ENCODE data around the gene PITPNM3. TPM values are rescaled to one million over a fixed set of nuclear protein-coding genes. Genes with fewer than 3 reads are reported as not detected.

The PITPNM3 gene
- total RNA-seq, 4 donors from 2014 or later, result 4.0 to 10.9 (median 5.6) TPM

DNA sequence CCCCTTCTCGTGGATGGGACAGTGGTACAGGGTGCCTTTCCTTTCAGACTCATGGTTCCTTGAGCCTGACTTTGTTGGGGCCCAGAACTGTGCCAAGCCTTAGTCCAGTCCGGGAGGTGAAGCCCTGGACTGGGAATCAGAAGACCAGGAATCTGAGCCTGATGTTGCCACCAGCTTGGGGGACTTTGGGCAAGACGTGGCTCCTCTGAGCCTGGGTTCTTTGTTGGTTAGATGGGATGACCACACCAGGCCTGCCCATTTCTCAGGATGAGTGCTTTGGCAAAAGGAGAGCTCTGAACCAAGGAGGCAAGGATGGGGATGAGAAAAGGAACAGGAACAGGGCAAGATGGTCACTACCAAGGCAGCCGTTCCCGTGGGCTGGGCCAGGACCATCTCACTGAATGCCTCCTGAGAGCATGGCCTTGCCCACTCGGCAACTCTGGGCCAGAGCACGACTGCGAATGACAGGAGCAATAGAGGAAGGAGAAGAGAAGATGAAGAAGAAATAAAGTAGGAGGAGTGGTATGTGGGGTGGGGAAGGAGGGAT, 32.5 kb downstream of the PITPNM3 start:
- intact Hi-C loops (cut with DNase I), result no loop called here
- Histone ChIP-seq H3K9me3 (no peaks in the 10 kb centered on the region), H3K4me1 (no peaks in the 10 kb centered on the region), H3K36me3 (no peaks in the 10 kb centered on the region), H3K27ac (no peak overlapping the region), H3K4me3 (replicated peaks in 1 of 3) (no peak overlapping the region), H3K27me3 (no peaks in the 10 kb centered on the region)
- TF ChIP-seq POLR2A (IDR thresholded peaks at IDR 0.05), result no peak
- 86 to 92% methylated on average over 8 of the region's 8 CpGs for WGBS, 2 donors
- DNase-seq, result no peak

DNA sequence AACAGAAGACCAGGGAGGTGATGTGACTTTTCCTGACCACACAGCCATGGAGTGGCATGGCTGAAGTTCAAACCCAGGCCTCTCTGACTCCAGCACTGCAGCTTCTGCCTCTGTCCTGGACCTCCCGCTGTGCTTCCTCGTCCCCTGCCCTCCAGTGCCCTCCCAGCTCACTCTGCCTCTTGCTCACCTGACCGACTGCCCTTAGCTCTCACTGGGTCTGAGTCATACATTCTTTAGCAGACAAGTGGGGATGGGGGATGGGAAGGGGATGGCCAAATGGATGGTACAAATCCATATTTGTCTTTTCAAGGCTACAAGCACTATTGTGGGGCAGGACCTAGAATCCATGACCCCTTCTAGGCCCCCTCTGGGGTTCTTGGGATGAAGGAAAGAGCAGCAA, 33.0 kb downstream of the PITPNM3 start:
- WGBS, 2 donors, result 57 to 81% methylated on average over 3 of the region's 3 CpGs
- Histone ChIP-seq H3K36me3 (no peaks in the 10 kb centered on the region), H3K27ac (no peak overlapping the region), H3K4me3 (replicated peaks in 1 of 3) (no peak overlapping the region), H3K4me1 (no peaks in the 10 kb centered on the region), H3K9me3 (no peaks in the 10 kb centered on the region), H3K27me3 (no peaks in the 10 kb centered on the region)
- peak; percentile 59 to 65 for DNase-seq
- intact Hi-C loops (cut with DNase I), result no loop called here
- TF ChIP-seq, protein P1, sequence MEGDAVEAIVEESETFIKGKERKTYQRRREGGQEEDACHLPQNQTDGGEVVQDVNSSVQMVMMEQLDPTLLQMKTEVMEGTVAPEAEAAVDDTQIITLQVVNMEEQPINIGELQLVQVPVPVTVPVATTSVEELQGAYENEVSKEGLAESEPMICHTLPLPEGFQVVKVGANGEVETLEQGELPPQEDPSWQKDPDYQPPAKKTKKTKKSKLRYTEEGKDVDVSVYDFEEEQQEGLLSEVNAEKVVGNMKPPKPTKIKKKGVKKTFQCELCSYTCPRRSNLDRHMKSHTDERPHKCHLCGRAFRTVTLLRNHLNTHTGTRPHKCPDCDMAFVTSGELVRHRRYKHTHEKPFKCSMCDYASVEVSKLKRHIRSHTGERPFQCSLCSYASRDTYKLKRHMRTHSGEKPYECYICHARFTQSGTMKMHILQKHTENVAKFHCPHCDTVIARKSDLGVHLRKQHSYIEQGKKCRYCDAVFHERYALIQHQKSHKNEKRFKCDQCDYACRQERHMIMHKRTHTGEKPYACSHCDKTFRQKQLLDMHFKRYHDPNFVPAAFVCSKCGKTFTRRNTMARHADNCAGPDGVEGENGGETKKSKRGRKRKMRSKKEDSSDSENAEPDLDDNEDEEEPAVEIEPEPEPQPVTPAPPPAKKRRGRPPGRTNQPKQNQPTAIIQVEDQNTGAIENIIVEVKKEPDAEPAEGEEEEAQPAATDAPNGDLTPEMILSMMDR (IDR thresholded peaks at IDR 0.05), result no peak
- TF ChIP-seq POLR2A (IDR thresholded peaks at IDR 0.05), result no peak

DNA sequence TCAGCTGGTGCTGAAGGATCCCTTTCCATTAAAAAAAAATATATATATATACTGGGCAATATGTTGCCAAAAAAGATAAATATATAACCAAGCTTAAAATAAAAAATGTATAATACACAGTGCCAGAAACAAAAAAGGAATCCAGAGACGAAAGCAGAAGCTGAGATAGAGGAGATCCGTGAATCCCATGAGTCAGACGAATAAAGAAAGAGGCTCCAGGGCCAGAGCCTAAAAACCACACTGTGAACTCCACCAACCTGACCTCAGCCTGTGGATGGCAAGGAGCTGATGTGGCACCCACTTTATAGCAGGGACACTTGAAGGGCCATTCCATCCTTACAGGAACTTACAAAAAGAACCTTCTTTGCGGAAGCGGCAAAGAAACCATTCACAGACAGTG, 34.8 kb downstream of the PITPNM3 start:
- DNase-seq, result no peak
- Histone ChIP-seq H3K4me1 (no peaks in the 10 kb centered on the region), H3K4me3 (replicated peaks in 1 of 3) (no peak overlapping the region), H3K27me3 (no peaks in the 10 kb centered on the region), H3K9me3 (no peaks in the 10 kb centered on the region), H3K36me3 (no peaks in the 10 kb centered on the region), H3K27ac (no peak overlapping the region)
- intact Hi-C loops (cut with DNase I), result no loop called here
- TF ChIP-seq POLR2A (IDR thresholded peaks at IDR 0.05), result no peak
- TF ChIP-seq, protein P1 (IDR thresholded peaks at IDR 0.05), result no peak
- 89 to 95% methylated on average over 5 of the region's 5 CpGs for WGBS, 2 donors

DNA sequence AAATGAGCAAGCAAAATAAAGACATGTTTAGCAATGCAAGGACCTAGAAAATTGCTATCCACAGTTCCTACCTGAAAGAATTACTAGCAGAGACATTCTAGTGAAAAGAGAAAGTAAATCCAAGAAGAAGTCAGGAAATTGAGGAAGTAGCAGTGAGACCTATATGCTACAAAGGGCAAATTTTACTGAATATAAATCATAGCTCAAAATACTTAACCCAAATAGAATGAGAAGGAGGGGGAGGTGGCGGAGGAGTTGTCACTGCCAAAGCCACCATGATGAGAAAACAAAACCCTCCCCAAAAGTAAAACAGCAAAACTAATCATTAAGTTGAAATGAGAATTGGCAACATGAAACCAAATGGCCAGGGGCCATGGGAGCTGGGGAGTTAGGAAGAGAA, 39.3 kb downstream of the PITPNM3 start:
- 85 to 97% methylated on average over 1 of the region's 1 CpG for WGBS, 2 donors
- TF ChIP-seq, protein P1 (IDR thresholded peaks at IDR 0.05), result no peak
- TF ChIP-seq POLR2A (IDR thresholded peaks at IDR 0.05), result no peak
- H3K9me3 ChIP-seq, result no peaks in the 10 kb centered on the region
- H3K27ac ChIP-seq, result no peak overlapping the region
- DNase-seq, result no peak
- no peak overlapping the region for H3K4me3 ChIP-seq (replicated peaks in 1 of 3)
- H3K36me3 ChIP-seq, result no peaks in the 10 kb centered on the region
- intact Hi-C loops (cut with DNase I), result no loop called here
- H3K4me1 ChIP-seq, result no peaks in the 10 kb centered on the region
- H3K27me3 ChIP-seq, result no peaks in the 10 kb centered on the region

DNA sequence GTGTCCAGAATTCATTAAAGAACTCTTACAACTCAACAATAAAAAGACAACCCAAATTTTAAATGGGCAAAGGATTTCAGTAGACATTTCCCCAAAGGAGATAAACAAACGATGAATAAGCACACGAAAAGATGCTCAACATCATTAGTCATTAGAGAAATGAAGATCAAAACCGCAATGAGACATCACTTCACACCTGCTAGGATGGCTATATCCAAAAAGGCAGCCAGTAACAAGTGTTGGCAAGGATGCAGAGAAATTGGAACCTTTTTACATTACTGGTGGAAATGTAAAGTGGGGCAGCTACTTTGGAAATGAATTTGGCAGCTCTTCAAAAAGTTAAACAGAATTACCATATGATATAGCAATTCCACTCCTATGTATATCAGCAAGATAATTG, 42.0 kb downstream of the PITPNM3 start:
- Histone ChIP-seq H3K36me3 (no peaks in the 10 kb centered on the region), H3K4me3 (replicated peaks in 1 of 3) (no peak overlapping the region), H3K27me3 (no peaks in the 10 kb centered on the region), H3K27ac (no peak overlapping the region), H3K4me1 (no peaks in the 10 kb centered on the region), H3K9me3 (no peaks in the 10 kb centered on the region)
- 89 to 90% methylated on average over 3 of the region's 3 CpGs for WGBS, 2 donors
- TF ChIP-seq, protein P1 (IDR thresholded peaks at IDR 0.05), result no peak
- TF ChIP-seq POLR2A (IDR thresholded peaks at IDR 0.05), result no peak
- DNase-seq, result no peak
- intact Hi-C loops (cut with DNase I), result no loop called here

DNA sequence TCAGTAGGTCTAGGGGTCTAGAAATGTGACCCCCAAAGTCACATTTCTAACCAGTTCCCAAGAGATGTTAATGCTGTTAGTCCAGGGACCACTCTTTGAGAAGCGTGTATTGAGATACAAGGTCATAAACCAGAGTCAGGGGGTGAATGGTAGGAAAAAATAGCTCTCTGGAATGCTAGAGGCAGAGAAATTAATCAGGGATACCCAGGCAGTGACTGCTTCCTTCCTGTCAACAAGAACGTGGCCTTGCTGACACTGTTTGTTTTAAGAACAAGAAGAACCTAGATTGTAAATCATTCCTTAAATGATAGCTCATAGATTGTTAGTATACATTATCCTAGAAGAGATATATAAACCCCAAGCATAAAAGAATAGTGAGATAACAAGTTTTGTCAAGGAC, 43.8 kb downstream of the PITPNM3 start:
- TF ChIP-seq POLR2A (IDR thresholded peaks at IDR 0.05), result no peak
- TF ChIP-seq, protein P1 (IDR thresholded peaks at IDR 0.05), result no peak
- 66 to 70% methylated on average over 2 of the region's 2 CpGs for WGBS, 2 donors
- Histone ChIP-seq H3K27me3 (no peaks in the 10 kb centered on the region), H3K4me1 (no peaks in the 10 kb centered on the region), H3K4me3 (replicated peaks in 1 of 3) (no peak overlapping the region), H3K9me3 (no peaks in the 10 kb centered on the region), H3K36me3 (no peaks in the 10 kb centered on the region), H3K27ac (no peak overlapping the region)
- intact Hi-C loops (cut with DNase I), result no loop called here
- no peak for DNase-seq
